ENCODE results near the gene NMNAT2.

DNA sequence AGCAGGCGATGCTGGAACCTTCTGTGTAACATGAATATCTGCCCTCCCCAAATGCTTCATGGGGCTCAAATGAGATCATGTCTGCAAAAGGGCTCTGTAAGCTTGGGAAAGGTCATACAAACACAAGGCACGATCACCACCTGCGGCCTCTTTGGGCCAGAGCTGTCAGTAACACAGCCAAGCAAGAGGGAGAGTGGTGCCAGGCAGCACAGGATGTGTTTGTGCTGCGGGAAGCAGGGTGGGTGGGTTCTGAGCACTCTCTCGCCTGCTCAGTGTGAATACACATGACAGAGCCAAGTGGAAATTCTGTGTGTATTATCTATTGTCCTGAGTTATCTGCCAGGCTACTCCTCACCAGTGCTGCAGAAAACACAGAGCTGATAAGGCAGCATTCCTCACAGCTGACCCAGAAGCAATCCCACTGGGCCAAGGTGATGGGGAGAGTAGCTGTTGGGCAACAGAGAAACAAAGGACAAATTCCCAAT is 130.9 kb downstream of the NMNAT2 start:
- no peak for TF ChIP-seq EZH2 (IDR thresholded peaks at IDR 0.05; ENCODE audit: insufficient read depth, poor library complexity, severe bottlenecking)
- no peak for TF ChIP-seq EZH2phosphoT487 (IDR thresholded peaks at IDR 0.05; ENCODE audit: insufficient read depth, low read depth)

Measured in GM23248 (cell line).